HG02763 (cell line): Measurements from ENCODE around the gene GRAMD1B.
"Not testable (repeated sequence)": the region's sequence is repeated elsewhere in the genome, so short reads cannot be mapped to it uniquely, and the experiment has no call there.

Experiments
- ATAC-seq: cut with Tn5 transposase; IDR thresholded peaks from one replicate; pipeline ENCODE4 v1.9.1; 2021; ENCODE audit warnings: mild to moderate bottlenecking, moderate library complexity; ENCODE audit not compliant: unreplicated experiment

The GRAMD1B gene

DNA sequence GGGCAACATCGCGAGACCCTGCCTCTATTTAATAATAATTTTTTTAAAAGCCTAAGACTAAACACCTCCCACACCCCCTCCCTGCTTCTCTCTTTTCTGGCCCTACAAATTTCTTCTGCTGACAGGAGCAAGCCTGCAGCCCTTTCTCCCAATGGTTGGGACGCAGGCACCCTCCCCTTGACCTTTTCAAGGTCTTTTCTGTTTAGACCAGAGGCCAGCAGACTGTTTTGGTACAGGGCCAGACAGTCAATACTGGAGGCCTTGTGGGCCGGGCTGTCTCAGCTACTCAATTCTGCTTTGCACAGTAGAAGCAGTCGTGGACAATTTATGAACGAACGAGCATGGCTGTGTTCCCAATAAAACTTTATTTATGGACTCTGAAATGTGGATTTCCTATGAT, 132.1 kb downstream of the GRAMD1B start:
- ATAC-seq = no peak

- no peak for ATAC-seq
These were observed 132.8 kb downstream of the GRAMD1B start for GRCh38 chr11:123562829-123563228.

GRCh38 chr11:123564221-123564620, 134.2 kb downstream of the GRAMD1B start:
- ATAC-seq = no peak

- no peak for ATAC-seq
These were observed 136.8 kb downstream of the GRAMD1B start for GRCh38 chr11:123566852-123567251.

DNA sequence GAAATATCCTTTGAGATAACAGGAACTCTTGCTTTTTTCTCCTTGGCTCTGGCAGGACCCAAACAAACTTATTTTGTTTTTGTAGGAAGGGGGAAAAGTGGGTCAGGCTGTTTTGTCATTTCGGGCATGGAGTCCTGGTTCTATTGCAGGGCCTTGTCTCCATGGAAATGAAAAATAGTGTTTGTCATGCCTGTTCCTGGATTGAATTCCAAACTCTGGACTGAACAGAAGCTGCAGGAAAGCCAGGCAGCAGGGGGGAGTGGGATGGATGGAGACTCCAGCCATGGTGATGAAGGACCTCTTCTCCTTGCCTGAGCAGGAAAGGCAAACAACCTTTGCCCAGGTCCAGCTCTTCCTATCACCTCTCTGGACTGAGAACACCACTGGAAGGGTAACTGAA, 137.4 kb downstream of the GRAMD1B start:
- no peak for ATAC-seq

DNA sequence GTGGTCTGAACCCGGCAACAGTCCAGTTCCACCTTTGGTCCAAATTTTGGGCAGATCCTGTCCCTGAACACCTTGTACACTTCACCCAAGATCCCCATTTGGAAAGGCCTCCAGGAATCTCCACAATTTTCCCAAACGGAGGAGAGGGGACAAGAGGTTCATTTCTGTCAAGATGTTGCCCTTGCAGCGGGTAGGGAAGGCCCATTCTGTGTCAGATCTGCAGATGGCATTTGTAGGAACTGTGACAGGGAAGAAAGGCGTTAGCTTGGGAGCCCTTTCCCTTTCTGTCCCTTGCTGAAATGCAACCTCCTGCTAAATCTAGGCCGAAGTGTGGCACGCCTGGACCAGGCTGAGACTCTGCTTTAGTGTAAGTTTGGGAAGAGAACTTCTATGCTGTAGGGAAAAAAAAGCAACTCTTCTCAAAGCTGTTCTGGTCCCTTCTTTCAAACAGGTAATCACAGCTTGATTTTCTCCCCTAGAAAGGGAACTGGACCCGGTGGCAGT, 138.3 kb downstream of the GRAMD1B start:
- no peak for ATAC-seq

DNA sequence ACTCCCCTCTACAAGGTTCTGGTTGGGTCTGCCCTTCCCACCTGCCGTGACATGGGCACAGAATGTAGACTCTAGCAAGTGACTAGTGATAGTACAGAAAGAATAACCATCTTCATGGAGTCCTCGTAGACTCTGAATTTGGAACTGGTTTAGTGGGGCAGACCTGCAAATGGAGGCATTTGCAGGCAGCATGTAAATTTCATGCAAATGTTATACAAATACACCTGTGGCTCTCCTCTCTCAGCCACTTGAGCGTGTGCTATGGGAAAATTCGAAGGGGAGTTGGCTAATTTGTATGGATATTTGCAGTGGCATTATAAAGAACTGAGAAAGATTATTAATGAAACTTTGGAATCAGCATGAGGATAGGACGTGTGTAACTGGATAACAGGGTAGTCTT, 139.3 kb downstream of the GRAMD1B start:
- ATAC-seq = no peak

DNA sequence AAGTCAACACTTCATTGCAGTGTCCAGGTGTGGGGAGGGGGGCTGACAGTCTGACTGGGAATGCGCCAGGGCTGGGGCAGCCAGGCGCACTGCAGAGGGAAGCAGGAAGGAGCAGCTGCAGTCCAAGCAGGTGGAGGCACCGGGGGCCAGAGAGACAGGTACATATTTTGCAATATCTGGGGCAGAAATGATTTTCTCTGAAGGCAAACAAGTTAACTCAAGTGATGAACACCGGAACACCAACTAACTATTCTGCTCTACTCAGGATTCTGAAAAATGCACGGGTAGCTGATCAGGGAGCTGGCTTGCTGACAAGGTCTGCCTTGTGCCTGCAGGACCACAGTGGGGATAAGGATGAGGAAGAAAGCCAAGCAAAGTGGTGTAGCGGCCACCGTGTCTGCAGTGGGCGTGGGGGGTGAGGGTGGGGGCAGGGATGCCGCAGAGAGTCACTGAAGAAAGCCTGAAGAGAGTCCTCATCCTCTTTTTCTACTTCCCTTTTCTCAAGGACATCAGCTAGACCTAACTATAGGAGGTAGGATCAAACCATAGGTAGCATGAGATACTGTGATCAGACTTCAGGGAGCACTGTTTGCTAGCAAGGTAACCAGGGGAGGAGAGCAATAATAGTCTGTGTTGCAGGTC, 141.0 kb downstream of the GRAMD1B start:
- ATAC-seq = no peak

GRCh38 chr11:123572791-123573190, 142.7 kb downstream of the GRAMD1B start:
- not testable (repeated sequence) for ATAC-seq

DNA sequence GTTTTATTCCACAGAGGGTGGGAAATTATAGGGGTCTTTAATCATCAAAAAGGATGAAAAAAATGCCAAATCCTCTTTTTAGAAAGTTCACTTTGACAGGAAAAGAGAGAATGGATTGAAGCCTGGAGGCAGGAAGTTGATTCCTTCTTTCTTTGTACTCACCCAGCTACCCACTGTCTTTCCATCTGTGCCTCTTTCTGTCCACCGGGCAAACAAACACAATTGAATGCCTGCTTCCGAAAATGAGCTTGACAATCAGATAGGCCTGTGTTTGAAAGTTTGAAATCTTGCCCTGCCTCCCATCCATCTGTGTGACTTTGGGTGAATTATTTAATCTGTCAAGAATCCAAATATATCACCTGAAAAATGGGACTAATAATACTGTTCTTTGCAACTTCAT, 143.2 kb downstream of the GRAMD1B start:
- ATAC-seq = no peak

- ATAC-seq = no peak
These were observed 145.4 kb downstream of the GRAMD1B start for GRCh38 chr11:123575441-123575840.

GRCh38 chr11:123576082-123576481, 146.0 kb downstream of the GRAMD1B start:
- ATAC-seq = no peak

GRCh38 chr11:123576501-123576900, 146.4 kb downstream of the GRAMD1B start:
- ATAC-seq = no peak

GRCh38 chr11:123577081-123577598, 147.1 kb downstream of the GRAMD1B start:
- ATAC-seq = peak; percentile 50

DNA sequence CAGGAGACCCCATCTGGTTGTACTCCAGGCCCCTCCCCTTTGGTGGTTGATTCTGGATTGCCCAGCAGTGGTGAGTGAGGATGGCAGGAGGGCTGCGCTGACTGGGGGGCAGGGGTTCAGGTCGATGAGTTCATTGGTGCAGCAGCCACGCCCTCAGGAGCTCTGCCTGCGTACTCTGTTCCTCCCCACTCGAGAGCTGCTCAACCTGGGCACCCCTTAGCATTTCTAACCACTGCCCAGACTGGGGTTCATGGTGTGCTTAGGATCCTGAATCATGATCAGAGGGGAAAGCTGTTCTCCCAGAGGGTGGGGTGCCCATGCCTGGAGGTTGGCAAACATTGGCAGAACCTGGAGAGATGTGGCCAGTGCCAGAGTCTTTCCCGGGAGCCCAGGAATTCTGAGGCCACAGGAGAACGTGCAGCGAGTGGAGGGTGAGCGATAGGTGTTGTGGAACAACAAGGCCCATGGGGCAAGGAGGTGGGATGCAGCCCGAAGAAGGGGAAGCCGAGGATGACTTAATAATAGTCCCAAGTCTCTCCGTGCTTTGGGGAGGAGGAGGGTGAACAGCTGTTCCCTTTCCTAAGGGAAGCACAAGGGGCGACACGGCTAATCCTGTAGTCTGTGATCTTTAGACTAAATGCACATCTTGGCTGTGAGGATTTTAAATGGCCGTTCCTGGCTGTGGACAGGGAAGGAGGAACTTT, 148.9 kb downstream of the GRAMD1B start:
- no peak for ATAC-seq

DNA sequence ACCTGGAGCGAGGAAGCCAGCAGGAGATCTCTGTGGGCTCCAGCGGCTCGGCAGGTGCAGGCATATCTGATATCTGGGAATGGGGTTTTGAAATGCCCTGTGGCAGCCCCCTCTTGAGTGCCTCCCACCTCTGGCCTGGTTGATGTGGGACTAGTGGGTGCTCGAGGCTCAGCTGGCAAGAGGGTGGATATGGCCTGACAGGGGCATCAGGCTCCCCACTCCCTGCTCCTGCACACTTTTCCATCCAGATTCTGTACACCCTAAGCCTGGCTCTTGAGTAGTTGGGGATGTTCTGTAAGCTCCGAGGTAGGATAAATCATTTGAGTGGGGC, 149.4 kb downstream of the GRAMD1B start:
- ATAC-seq = no peak

DNA sequence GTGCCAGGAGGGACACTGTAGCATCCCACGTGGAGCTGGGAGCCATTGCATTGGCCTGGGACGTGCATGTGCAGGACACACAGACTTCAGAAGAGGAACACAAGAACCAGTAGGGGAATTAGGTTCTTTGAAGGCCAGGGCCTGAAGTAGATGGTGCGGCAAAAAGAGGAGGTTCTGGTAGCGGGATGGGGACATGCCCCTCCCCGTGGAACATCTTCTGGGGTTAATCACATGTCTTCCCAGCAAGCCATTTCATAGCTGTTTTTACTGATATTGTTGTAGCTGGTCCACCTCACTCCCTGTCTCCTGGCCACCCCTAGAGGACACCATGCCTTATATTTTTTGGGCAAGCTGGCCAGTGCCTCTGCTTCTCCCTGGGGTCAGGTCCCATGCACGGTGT, 150.1 kb downstream of the GRAMD1B start:
- ATAC-seq = no peak

DNA sequence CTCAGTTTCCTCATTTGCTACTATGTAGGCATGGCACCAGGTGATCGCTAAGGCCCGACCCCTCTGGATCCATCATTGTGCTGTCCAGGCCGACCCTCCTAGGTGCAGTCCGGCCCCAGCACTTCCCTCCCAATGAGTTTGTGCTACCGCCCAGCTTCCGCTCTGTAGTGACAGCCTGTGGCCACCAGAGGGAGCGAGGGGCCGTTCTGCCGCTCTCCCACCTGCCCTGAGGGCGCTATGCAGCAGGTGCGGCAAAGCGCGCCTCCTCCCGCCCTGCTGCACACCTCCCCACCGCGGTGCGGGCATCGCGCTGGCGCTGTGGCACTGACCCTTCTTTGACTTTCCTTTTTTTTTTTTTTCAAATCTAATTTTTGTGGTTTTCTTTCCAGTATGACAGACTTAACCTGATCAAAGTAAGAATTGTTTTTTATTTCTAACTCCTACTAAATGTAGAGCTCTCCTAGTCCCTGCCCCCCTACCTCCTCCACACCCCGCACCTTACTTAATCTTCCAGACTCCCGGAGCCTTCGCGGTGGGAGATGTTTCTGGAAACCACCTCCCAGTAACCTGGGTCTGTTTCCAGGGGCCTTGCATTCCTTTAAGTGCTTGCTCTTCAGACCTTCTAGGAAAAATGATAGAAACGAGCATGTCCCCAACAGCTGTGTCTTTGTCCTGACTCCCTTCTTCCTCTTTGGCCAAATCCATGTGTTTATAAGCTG, 150.6 kb downstream of the GRAMD1B start:
- ATAC-seq = peak; percentile 59

DNA sequence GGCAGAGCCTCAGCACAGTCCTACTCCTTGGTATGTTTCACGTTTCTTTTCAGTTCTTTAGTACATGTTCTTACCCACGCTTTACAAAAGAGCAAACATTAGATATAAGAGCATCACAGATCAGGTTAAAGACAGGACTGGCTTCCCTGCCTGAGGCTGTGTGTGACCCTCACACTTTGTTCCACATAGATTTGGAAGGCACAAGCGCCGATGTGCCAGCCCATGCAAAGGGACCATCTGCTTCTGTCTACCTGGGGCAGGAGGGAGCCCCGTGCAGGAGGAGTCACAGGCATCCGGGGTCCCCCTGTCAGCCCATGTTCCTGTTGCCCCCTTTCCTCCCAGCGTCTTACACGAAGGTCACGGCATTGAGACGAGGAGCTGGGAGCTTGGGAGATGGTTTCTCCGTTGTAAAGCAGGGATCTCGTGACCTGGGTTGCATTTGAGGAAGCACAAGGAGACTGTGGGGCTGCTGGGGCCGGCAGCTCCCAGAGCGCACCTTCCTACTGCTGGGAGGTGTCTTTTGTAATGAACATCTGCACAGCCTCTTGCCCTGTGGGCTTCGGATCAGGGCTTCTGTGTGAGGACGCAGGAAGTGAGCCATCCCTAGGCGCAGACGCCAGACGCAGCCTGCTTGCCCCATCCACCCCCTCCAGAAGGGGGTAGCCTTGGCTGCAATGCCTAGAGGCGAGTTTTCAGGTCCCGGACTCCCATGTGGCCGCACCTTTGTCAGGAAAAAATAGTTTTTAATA, 151.8 kb downstream of the GRAMD1B start:
- no peak for ATAC-seq

GRCh38 chr11:123582992-123583504, 153.0 kb downstream of the GRAMD1B start:
- no peak for ATAC-seq

DNA sequence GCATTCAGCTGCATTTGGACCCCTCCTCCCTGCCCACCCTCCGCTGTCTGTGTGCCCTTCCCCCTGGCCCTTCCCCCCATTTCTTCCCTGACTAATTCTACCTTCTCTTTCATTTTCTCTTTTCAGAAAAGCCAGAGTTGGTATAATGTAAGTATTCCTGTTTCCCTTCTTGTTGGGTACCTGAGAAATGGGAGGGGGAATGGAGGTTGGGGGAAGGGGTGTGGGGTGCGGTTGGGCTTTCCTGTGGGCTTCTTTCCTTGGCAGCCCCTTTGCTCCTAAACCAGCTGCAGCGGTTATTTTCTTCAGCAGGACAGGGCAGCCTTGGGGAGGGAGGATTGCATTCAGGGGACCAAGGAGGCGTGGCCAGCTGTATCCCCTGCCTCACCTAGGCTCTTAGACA, 154.1 kb downstream of the GRAMD1B start:
- no peak for ATAC-seq
